ENCODE data around the gene NRGN.
A peak's percentile ranks its signal among the peaks of the same experiment; 100 is the strongest.

The NRGN gene

GRCh38 chr11:124778281-124778680, 38.5 kb downstream of the NRGN start:
- TF ChIP-seq CTCF (conservative IDR thresholded peaks at IDR 0.05) (peak; percentile 40), ZFX (IDR thresholded peaks at IDR 0.05) (no peak)
- H3K27ac ChIP-seq = no peak overlapping the region

GRCh38 chr11:124779568-124779967, 39.8 kb downstream of the NRGN start:
- TF ChIP-seq CTCF (conservative IDR thresholded peaks at IDR 0.05) = no peak
- no peak overlapping the region for H3K27ac ChIP-seq

- TF ChIP-seq CTCF (conservative IDR thresholded peaks at IDR 0.05) (no peak), ZFX (IDR thresholded peaks at IDR 0.05) (no peak)
- no peak overlapping the region for H3K27ac ChIP-seq
Observed at GRCh38 chr11:124783002-124783401, 43.3 kb downstream of the NRGN start.

GRCh38 chr11:124784051-124784450, 44.3 kb downstream of the NRGN start:
- TF ChIP-seq ZFX (IDR thresholded peaks at IDR 0.05) (no peak), CTCF (conservative IDR thresholded peaks at IDR 0.05) (no peak)
- H3K27ac ChIP-seq = no peak overlapping the region

- TF ChIP-seq CTCF (conservative IDR thresholded peaks at IDR 0.05) (no peak), ZFX (IDR thresholded peaks at IDR 0.05) (no peak)
- H3K27ac ChIP-seq = no peak overlapping the region
Observed at GRCh38 chr11:124788521-124788920, 48.8 kb downstream of the NRGN start.

- TF ChIP-seq CTCF (conservative IDR thresholded peaks at IDR 0.05) (no peak), ZFX (IDR thresholded peaks at IDR 0.05) (no peak)
- H3K27ac ChIP-seq = no peak overlapping the region
Observed at GRCh38 chr11:124791626-124792341, 52.0 kb downstream of the NRGN start.

- no peak overlapping the region for H3K27ac ChIP-seq
- TF ChIP-seq ZFX (IDR thresholded peaks at IDR 0.05) = no peak
- TF ChIP-seq CTCF (conservative IDR thresholded peaks at IDR 0.05) = peak; percentile 92
Observed at GRCh38 chr11:124793466-124794278, 53.9 kb downstream of the NRGN start.

All from C4-2B (cell line).